Naive B cell (primary cell): ENCODE results near the gene WDR64. TPM values are rescaled to one million over a fixed set of nuclear protein-coding genes. Genes with fewer than 3 reads are reported as not detected.
"Not testable (repeated sequence)": the region's sequence is repeated elsewhere in the genome, so short reads cannot be mapped to it uniquely, and the experiment has no call there.

Experiments used
- ATAC-seq, 2 donors: fragments of 150-1000 bp; cut with Tn5 transposase; 2 replicates each; pipeline ENCODE4 v1.10.0; 2021; ENCODE audit warnings: low read depth in 2 of 2, mild to moderate bottlenecking in 2 of 2, moderate library complexity in 2 of 2
- DNase-seq: peaks from one replicate; pipeline ENCODE4 v3.0.0; 2022
- H3K27ac Mint-ChIP-seq, 6 donors: one replicate each; pipeline ENCODE4 v1.8.0; 2020 to 2022; ENCODE audit warnings: mild to moderate bottlenecking in 6 of 6, mixed read lengths in 6 of 6, moderate library complexity in 5 of 6, inconsistent platforms in 2 of 6
- H3K27me3 Mint-ChIP-seq, 3 donors: one replicate each; pipeline ENCODE4 v1.8.0; 2021 to 2022; ENCODE audit warnings: mixed read lengths in 3 of 3, mild to moderate bottlenecking in 1 of 3
- H3K36me3 Mint-ChIP-seq, 2 donors: one replicate each; pipeline ENCODE4 v1.8.0; 2020 to 2022; ENCODE audit warnings: mixed read lengths in 2 of 2, inconsistent platforms in 1 of 2, mild to moderate bottlenecking in 1 of 2
- H3K4me1 Mint-ChIP-seq, 3 donors: one replicate each; pipeline ENCODE4 v1.8.0; 2020 to 2022; ENCODE audit warnings: mixed read lengths in 3 of 3, inconsistent platforms in 1 of 3, mild to moderate bottlenecking in 1 of 3, moderate library complexity in 1 of 3
- H3K4me3 Mint-ChIP-seq, 8 donors: one replicate each; pipeline ENCODE4 v1.8.0; 2020 to 2022; ENCODE audit warnings: mild to moderate bottlenecking in 8 of 8, mixed read lengths in 8 of 8, moderate library complexity in 8 of 8, inconsistent platforms in 2 of 8
- H3K9me3 Mint-ChIP-seq, 7 donors: one replicate each; pipeline ENCODE4 v1.8.0; 2020 to 2022; ENCODE audit warnings: mixed read lengths in 7 of 7, mild to moderate bottlenecking in 5 of 7, inconsistent platforms in 2 of 7, moderate library complexity in 1 of 7
- polyA plus RNA-seq, 6 donors: library from polyadenylated mRNA; unstranded; fragments of 300-500 nt; fragmentation: Illumina TruSeq; gene quantifications; one replicate each; pipeline ENCODE4 v1.2.3, GENCODE V29; 2021; ENCODE audit warnings: low read depth in 6 of 6

WDR64 gene
- polyA plus RNA-seq, 6 donors from 2014 or later: 0.14 to 0.41 TPM; not detected in 4

- H3K27me3 Mint-ChIP-seq: peaks cover 9 to 27% (median 24%) of the 10 kb centered on the region in 3 donors
- H3K36me3 Mint-ChIP-seq: no peaks in the 10 kb centered on the region
- no peak overlapping the region for H3K27ac Mint-ChIP-seq
- peaks cover 0 to 11% (median 0%) of the 10 kb centered on the region in 3 donors for H3K4me1 Mint-ChIP-seq
- no peaks in the 10 kb centered on the region for H3K9me3 Mint-ChIP-seq
- ATAC-seq: no peak
- H3K4me3 Mint-ChIP-seq: peak overlapping the region in 1 of 8 donors; percentile 57
- no peak for DNase-seq
Observed at GRCh38 chr1:241717975-241718374, 65.9 kb downstream of the WDR64 start.

GRCh38 chr1:241721011-241721410 lies 68.9 kb downstream of the WDR64 start:
- Mint-ChIP-seq H3K36me3 (no peaks in the 10 kb centered on the region), H3K4me1 (no peaks in the 10 kb centered on the region), H3K9me3 (no peaks in the 10 kb centered on the region), H3K27me3 (peaks cover 9 to 43% (median 36%) of the 10 kb centered on the region in 3 donors), H3K27ac (no peak overlapping the region), H3K4me3 (no peak overlapping the region)
- ATAC-seq (no peak), DNase-seq (no peak)

- Mint-ChIP-seq H3K27me3 (peaks cover 7 to 41% (median 39%) of the 10 kb centered on the region in 3 donors), H3K9me3 (no peaks in the 10 kb centered on the region), H3K27ac (no peak overlapping the region), H3K36me3 (no peaks in the 10 kb centered on the region), H3K4me1 (peaks cover 0 to 4% (median 0%) of the 10 kb centered on the region in 3 donors), H3K4me3 (no peak overlapping the region)
- no peak for DNase-seq
- ATAC-seq: no peak
Observed at GRCh38 chr1:241722947-241723346, 70.9 kb downstream of the WDR64 start.

GRCh38 chr1:241724741-241725356 lies 72.8 kb downstream of the WDR64 start:
- no peak overlapping the region for H3K4me3 Mint-ChIP-seq
- H3K27ac Mint-ChIP-seq: no peak overlapping the region
- ATAC-seq: no peak
- H3K27me3 Mint-ChIP-seq: peaks cover 6 to 45% (median 41%) of the 10 kb centered on the region in 3 donors
- no peaks in the 10 kb centered on the region for H3K36me3 Mint-ChIP-seq
- no peak for DNase-seq
- H3K9me3 Mint-ChIP-seq: peaks cover 0 to 2% (median 0%) of the 10 kb centered on the region in 7 donors
- peaks cover 0 to 4% (median 0%) of the 10 kb centered on the region in 3 donors for H3K4me1 Mint-ChIP-seq

- DNase-seq: no peak
- no peak for ATAC-seq
- Mint-ChIP-seq H3K36me3 (no peaks in the 10 kb centered on the region), H3K27ac (no peak overlapping the region), H3K27me3 (peaks cover 10 to 34% (median 31%) of the 10 kb centered on the region in 3 donors), H3K9me3 (peaks cover 0 to 2% (median 0%) of the 10 kb centered on the region in 7 donors), H3K4me1 (peaks cover 0 to 4% (median 0%) of the 10 kb centered on the region in 3 donors), H3K4me3 (no peak overlapping the region)
Observed at GRCh38 chr1:241730031-241730430, 78.0 kb downstream of the WDR64 start.

- ATAC-seq (no peak), DNase-seq (no peak)
- Mint-ChIP-seq H3K27me3 (peaks cover 11 to 30% (median 17%) of the 10 kb centered on the region in 3 donors), H3K4me1 (no peaks in the 10 kb centered on the region), H3K4me3 (no peak overlapping the region), H3K9me3 (peaks cover 0 to 2% (median 0%) of the 10 kb centered on the region in 7 donors), H3K27ac (peak overlapping the region in 1 of 6 donors; percentile 22), H3K36me3 (no peaks in the 10 kb centered on the region)
Observed at GRCh38 chr1:241733899-241734298, 81.8 kb downstream of the WDR64 start.

- Mint-ChIP-seq H3K4me1 (no peaks in the 10 kb centered on the region), H3K9me3 (no peaks in the 10 kb centered on the region), H3K27ac (no peak overlapping the region), H3K27me3 (peaks cover 11 to 23% (median 11%) of the 10 kb centered on the region in 3 donors), H3K36me3 (no peaks in the 10 kb centered on the region), H3K4me3 (no peak overlapping the region)
- DNase-seq (no peak), ATAC-seq (no peak)
Observed at GRCh38 chr1:241734533-241734932, 82.5 kb downstream of the WDR64 start.

- DNase-seq, H3K4me1 Mint-ChIP-seq, H3K36me3 Mint-ChIP-seq, H3K9me3 Mint-ChIP-seq, H3K4me3 Mint-ChIP-seq, ATAC-seq: not testable (repeated sequence)
- Mint-ChIP-seq H3K27ac (peak overlapping the region in 2 of 6 donors; percentile 4 to 38), H3K27me3 (peaks cover 1 to 23% (median 8%) of the 10 kb centered on the region in 3 donors)
Observed at GRCh38 chr1:241735493-241735926, 83.4 kb downstream of the WDR64 start.

GRCh38 chr1:241736387-241736786 lies 84.3 kb downstream of the WDR64 start:
- H3K27ac Mint-ChIP-seq: no peak overlapping the region
- DNase-seq (no peak), ATAC-seq (no peak)
- H3K27me3 Mint-ChIP-seq: peaks cover 0 to 23% (median 7%) of the 10 kb centered on the region in 3 donors
- no peak overlapping the region for H3K4me3 Mint-ChIP-seq
- H3K4me1 Mint-ChIP-seq: no peaks in the 10 kb centered on the region
- H3K36me3 Mint-ChIP-seq: no peaks in the 10 kb centered on the region
- no peaks in the 10 kb centered on the region for H3K9me3 Mint-ChIP-seq

GRCh38 chr1:241738284-241739078 lies 86.4 kb downstream of the WDR64 start:
- Mint-ChIP-seq H3K9me3 (no peaks in the 10 kb centered on the region), H3K4me3 (no peak overlapping the region), H3K27ac (no peak overlapping the region), H3K4me1 (no peaks in the 10 kb centered on the region), H3K27me3 (peaks cover 10 to 28% (median 14%) of the 10 kb centered on the region in 3 donors), H3K36me3 (no peaks in the 10 kb centered on the region)
- DNase-seq (no peak), ATAC-seq (no peak)

- Mint-ChIP-seq H3K27me3 (peaks cover 13 to 25% (median 24%) of the 10 kb centered on the region in 3 donors), H3K4me3 (no peak overlapping the region), H3K9me3 (no peaks in the 10 kb centered on the region), H3K4me1 (no peaks in the 10 kb centered on the region), H3K36me3 (no peaks in the 10 kb centered on the region), H3K27ac (no peak overlapping the region)
- DNase-seq (no peak), ATAC-seq (no peak)
Observed at GRCh38 chr1:241742084-241742483, 90.0 kb downstream of the WDR64 start.

GRCh38 chr1:241744591-241744990 lies 92.5 kb downstream of the WDR64 start:
- no peak overlapping the region for H3K27ac Mint-ChIP-seq
- H3K4me1 Mint-ChIP-seq: no peaks in the 10 kb centered on the region
- no peaks in the 10 kb centered on the region for H3K9me3 Mint-ChIP-seq
- no peak for DNase-seq
- no peak for ATAC-seq
- H3K27me3 Mint-ChIP-seq: peaks cover 17 to 43% (median 42%) of the 10 kb centered on the region in 3 donors
- H3K4me3 Mint-ChIP-seq: no peak overlapping the region
- H3K36me3 Mint-ChIP-seq: no peaks in the 10 kb centered on the region

- H3K4me1 Mint-ChIP-seq: no peaks in the 10 kb centered on the region
- ATAC-seq (no peak), DNase-seq (no peak)
- no peak overlapping the region for H3K27ac Mint-ChIP-seq
- H3K4me3 Mint-ChIP-seq: no peak overlapping the region
- H3K27me3 Mint-ChIP-seq: peaks cover 21 to 42% (median 41%) of the 10 kb centered on the region in 3 donors
- H3K36me3 Mint-ChIP-seq: no peaks in the 10 kb centered on the region
- no peaks in the 10 kb centered on the region for H3K9me3 Mint-ChIP-seq
Observed at GRCh38 chr1:241747992-241748391, 95.9 kb downstream of the WDR64 start.
